GM18526 (cell line): ENCODE data around the gene GNG4.

Experiments
- POLR2A ChIP-seq: IDR thresholded peaks from 3 replicates; pipeline ENCODE4 v1.6.1; 2011; ENCODE audit not compliant: insufficient read length; ENCODE audit errors: extremely low read depth

Gene GNG4

DNA sequence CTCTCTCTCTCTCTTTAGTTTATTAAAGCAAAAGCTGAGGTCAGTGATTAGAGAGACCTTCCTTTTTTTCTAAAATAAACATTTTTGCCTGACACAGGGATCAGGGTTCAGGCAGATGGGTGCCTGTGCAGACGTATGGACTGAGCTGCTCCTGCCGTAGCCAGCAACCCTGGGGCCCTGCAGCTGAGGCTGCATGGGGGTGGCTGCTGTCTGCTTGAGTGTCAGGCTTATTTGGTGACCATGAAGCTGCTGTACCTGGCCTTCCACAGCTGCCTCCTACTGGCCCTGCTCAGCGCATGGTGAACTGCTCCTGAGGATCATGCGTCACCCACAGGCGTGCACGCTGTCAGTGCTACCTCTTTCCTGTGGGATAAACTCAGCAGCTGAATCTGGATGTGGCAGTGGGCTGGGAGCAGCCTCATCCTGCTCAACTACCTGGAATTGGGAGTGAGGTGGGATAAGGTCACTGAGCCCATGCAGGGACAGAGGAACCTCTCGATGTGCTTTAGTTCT lies 35.1 kb downstream of the GNG4 start:
- no peak for TF ChIP-seq POLR2A

- no peak for TF ChIP-seq POLR2A
These were observed 36.0 kb downstream of the GNG4 start for GRCh38 chr1:235613602-235614001.

DNA sequence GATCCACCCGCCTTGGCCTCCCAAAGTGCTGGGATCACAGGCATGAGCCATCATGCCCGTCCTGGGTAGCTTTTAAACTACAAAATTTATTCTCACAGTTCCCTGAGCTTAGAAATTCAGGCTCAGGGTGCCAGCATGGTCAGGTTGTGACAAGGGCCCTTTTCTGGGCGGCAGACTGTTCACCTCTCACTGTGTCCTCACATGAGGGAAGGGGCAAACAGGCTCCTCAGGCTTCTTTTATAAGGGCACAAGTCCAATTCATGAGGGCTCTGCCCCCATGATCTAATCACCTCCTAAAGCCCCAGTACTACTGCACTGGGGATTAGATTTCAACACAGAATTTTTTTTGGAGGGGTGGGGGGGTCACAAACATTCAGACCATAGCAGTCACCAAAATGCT lies 36.8 kb downstream of the GNG4 start:
- no peak for TF ChIP-seq POLR2A

- TF ChIP-seq POLR2A = no peak
These were observed 39.4 kb downstream of the GNG4 start for GRCh38 chr1:235610157-235610556.

DNA sequence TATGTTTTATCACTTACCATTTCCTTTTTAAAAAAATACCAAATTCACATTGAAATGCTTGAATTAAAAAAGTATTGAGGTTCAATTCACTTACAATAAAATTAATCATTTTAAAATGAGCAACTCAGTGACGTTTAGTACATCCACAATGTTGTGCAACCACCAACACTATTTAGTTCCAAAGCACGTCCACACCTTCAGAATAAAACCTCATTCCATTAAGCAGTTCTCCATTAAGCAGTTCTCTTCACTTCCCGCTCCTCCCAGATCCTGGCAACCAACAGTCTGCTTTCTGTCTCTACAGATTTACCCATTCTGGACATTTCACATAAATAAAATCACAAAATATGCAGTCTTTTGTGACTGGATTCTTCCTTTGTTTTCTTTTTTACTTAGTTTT lies 41.3 kb downstream of the GNG4 start:
- no peak for TF ChIP-seq POLR2A

- no peak for TF ChIP-seq POLR2A
These were observed 42.3 kb downstream of the GNG4 start for GRCh38 chr1:235607284-235607683.

DNA sequence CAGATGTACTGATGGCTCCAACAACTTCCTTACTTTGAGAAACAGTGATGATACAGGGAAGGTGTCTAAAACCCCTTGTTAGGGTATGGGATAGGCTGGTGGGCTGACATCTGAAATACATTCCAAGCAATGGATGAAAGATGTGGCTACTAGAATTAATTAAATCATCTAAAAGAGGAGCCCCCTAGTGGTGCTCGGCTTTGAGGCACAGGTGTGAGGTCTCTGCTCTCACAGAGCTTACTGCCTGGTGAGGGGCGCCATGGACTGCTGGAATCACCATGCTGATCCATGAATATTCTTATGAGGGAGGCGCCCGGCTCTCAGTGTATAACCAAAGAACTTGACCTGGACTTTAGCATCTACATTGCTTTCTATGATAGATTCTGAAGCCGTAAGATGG lies 48.5 kb downstream of the GNG4 start:
- TF ChIP-seq POLR2A = no peak

GRCh38 chr1:235599536-235599935 lies 50.0 kb downstream of the GNG4 start:
- TF ChIP-seq POLR2A = no peak

GRCh38 chr1:235597867-235598553 lies 51.6 kb downstream of the GNG4 start:
- TF ChIP-seq POLR2A = no peak

DNA sequence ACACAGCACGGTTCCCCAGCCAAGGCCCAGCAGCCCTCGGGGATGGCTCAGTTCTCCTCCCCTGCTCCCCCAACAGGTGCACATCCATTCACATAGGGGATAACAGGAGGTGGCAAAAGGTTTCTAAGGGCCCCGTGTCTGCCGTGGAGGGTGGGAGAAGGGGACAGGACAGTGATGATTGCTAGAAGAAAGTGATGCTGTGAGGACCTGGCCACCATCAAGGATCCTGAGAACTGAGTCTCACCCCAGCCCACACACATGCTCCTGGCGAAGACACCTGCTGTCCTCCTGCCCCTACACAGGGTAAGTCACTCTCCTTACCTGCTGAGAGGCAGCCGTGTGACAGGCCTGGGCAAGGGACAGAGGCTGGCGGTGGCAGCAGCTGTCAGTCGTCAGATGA lies 54.5 kb downstream of the GNG4 start:
- TF ChIP-seq POLR2A = no peak

DNA sequence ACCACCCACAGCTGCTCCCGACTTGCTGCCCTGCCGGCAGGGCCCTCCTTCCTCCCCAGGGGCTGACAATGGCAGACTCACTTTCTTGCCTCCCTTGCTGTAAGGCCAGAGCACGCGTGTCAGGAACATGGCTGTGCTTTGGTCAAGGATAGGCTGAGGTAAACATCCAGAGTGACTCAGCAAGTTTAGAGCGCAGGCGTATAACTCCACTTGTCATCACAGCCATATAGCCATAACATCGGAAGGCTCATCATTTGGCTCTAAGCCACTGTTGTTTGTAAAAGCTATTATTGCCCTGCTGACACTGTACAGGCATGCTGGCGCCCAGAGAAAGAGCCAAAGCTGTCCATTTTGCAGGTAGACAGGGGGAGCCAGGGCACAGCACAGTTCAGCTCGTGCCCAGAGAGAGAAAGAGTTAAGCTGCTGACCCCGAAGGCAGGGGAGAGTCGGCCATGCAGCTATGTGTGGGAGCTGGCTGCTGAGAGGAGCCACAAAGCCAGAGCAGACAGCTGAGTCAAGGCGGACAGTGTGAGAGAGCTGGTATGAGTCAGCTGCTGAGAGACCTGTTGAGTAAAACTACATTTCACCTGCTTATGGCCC lies 60.6 kb downstream of the GNG4 start:
- TF ChIP-seq POLR2A = no peak

- TF ChIP-seq POLR2A = no peak
These were observed 61.4 kb downstream of the GNG4 start for GRCh38 chr1:235588156-235588555.

DNA sequence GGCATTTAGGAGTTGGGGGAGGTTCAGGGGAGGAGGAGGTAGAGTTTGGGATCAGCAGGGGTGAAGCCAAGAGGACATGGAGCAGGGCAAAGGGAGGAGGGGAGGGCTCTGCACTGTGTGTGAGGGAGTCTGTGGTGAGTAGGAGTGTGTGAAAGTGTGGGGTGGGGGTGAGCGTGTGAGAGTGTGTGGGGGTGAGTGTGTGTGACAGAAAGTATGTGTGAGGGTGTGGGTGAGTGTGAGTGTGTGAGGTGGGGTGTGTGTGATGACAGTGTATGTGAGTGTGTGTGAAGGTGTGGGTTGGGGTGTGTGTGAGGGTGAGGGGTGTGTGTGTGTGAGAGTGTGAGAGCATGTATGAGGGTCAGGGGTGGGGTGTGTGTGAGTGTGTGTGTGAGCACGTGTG lies 62.6 kb downstream of the GNG4 start:
- TF ChIP-seq POLR2A = no peak

GRCh38 chr1:235586413-235586812 lies 63.2 kb downstream of the GNG4 start:
- TF ChIP-seq POLR2A = no peak

DNA sequence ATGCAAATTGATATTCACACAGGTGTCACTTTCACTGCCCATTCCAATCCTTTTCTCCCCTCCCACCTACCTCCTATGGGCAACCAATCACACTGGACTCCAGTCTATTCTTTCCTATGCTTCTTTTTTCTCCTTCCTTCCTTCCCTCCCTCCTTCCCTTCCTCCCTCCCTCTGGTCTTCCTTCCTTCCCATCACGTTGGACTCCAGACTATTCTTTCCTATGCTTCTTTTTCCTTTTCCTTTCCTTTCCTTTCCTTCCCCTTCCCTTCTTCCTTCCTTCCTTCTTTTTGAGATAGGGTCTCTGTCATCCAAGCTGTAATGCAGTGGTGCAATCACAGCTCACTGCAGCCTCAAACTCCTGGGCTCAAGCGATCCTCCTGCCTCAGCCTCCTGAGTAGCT lies 64.6 kb downstream of the GNG4 start:
- no peak for TF ChIP-seq POLR2A

DNA sequence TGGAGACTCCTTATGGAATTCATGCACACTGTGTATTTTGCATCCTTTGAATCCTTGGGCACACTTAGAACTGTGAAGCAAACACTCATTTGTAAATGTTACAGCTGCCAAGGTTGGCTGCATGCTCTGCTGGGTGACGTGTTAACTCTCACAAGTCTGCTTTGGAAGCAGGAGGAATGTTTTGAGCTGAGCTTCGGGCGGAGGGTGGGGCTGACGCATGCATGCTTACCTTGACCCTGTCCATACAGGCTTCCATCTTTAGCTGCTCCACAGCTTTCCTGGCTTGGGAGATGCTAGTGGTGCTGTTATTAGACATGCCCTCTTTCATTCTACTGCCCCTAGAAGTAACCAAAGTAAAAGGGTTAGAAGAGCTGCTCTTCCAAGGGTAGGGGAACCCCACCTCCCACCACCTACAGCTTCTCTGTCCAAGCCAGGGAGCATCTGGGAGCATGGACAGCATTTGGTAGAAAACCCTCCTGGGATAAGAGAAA lies 66.0 kb downstream of the GNG4 start:
- TF ChIP-seq POLR2A = no peak

- no peak for TF ChIP-seq POLR2A
These were observed 67.5 kb downstream of the GNG4 start for GRCh38 chr1:235582130-235582529.
